IPS-15b (cell line): ENCODE results near the gene RIPPLY1.

ENCODE experiments used
- H3K27me3 ChIP-seq: one replicate; pipeline ENCODE4 v1.6.1; 2013; ENCODE audit warnings: low read length; ENCODE audit not compliant: control insufficient read depth, insufficient read depth
- H3K36me3 ChIP-seq: one replicate; pipeline ENCODE4 v1.6.1; 2013; ENCODE audit warnings: low read length; ENCODE audit not compliant: control insufficient read depth, insufficient read depth
- H3K4me1 ChIP-seq: one replicate; pipeline ENCODE4 v1.6.1; 2013; ENCODE audit warnings: mild to moderate bottlenecking, low read length; ENCODE audit not compliant: control insufficient read depth, insufficient read depth
- H3K4me3 ChIP-seq: one replicate; pipeline ENCODE4 v1.5.1; 2013; ENCODE audit warnings: low read depth, low read length
- H3K9ac ChIP-seq: one replicate; pipeline ENCODE4 v1.6.1; 2013; ENCODE audit warnings: low read depth, mild to moderate bottlenecking, low read length
- H3K9me3 ChIP-seq: one replicate; pipeline ENCODE4 v1.6.1; 2013; ENCODE audit warnings: mild to moderate bottlenecking, low read length; ENCODE audit not compliant: control insufficient read depth, insufficient read depth

Gene RIPPLY1

DNA sequence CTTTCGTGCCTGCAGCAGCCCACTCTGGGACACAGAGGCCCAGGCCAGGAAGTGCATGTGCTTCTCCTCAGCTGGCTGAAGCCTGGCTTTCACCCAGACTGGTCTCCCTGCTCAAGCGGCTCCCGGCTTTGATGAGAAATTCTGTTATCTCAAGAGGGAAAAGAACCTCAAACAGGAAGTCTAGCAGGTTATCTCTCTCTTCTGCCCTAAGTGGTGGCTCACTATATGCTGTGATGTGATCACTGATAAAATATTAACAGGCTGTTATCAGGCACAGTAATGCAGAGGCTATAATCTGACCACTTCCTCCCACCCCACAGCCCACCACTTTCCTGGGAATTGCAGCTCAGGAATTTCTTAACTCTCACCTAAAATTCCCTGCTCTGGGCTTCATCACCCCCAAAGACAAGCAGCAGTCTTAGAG lies 30.4 kb upstream of the RIPPLY1 start:
- H3K36me3 ChIP-seq, result no peaks in the 10 kb centered on the region
- H3K9ac ChIP-seq, result no peak overlapping the region
- no peaks in the 10 kb centered on the region for H3K4me1 ChIP-seq
- no peaks in the 10 kb centered on the region for H3K9me3 ChIP-seq
- H3K4me3 ChIP-seq, result no peak overlapping the region
- no peaks in the 10 kb centered on the region for H3K27me3 ChIP-seq

GRCh38 chrX:106932960-106933537 lies 29.9 kb upstream of the RIPPLY1 start:
- no peak overlapping the region for H3K9ac ChIP-seq
- H3K9me3 ChIP-seq, result no peaks in the 10 kb centered on the region
- no peaks in the 10 kb centered on the region for H3K27me3 ChIP-seq
- no peaks in the 10 kb centered on the region for H3K4me1 ChIP-seq
- no peak overlapping the region for H3K4me3 ChIP-seq
- no peaks in the 10 kb centered on the region for H3K36me3 ChIP-seq

- no peaks in the 10 kb centered on the region for H3K4me1 ChIP-seq
These were observed 29.4 kb upstream of the RIPPLY1 start for GRCh38 chrX:106932492-106932923.

GRCh38 chrX:106931831-106932491 lies 28.8 kb upstream of the RIPPLY1 start:
- H3K9me3 ChIP-seq, result no peaks in the 10 kb centered on the region
- H3K4me1 ChIP-seq, result no peaks in the 10 kb centered on the region
- H3K4me3 ChIP-seq, result no peak overlapping the region
- H3K27me3 ChIP-seq, result no peaks in the 10 kb centered on the region
- H3K9ac ChIP-seq, result no peak overlapping the region
- no peaks in the 10 kb centered on the region for H3K36me3 ChIP-seq

More at GRCh38 chrX:106932492-106932923, 29.4 kb upstream of the RIPPLY1 start:
- H3K36me3 ChIP-seq, result no peaks in the 10 kb centered on the region
- H3K9me3 ChIP-seq, result no peaks in the 10 kb centered on the region
- no peak overlapping the region for H3K9ac ChIP-seq
- H3K4me3 ChIP-seq, result no peak overlapping the region
- no peaks in the 10 kb centered on the region for H3K27me3 ChIP-seq

DNA sequence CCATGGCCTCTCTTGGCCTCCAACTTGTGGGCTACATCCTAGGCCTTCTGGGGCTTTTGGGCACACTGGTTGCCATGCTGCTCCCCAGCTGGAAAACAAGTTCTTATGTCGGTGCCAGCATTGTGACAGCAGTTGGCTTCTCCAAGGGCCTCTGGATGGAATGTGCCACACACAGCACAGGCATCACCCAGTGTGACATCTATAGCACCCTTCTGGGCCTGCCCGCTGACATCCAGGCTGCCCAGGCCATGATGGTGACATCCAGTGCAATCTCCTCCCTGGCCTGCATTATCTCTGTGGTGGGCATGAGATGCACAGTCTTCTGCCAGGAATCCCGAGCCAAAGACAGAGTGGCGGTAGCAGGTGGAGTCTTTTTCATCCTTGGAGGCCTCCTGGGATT lies 25.1 kb upstream of the RIPPLY1 start:
- no peak overlapping the region for H3K9ac ChIP-seq
- no peaks in the 10 kb centered on the region for H3K36me3 ChIP-seq

GRCh38 chrX:106927700-106928099 lies 24.6 kb upstream of the RIPPLY1 start:
- Histone ChIP-seq H3K9ac (no peak overlapping the region), H3K4me1 (no peaks in the 10 kb centered on the region), H3K27me3 (no peaks in the 10 kb centered on the region), H3K4me3 (no peak overlapping the region), H3K36me3 (no peaks in the 10 kb centered on the region), H3K9me3 (no peaks in the 10 kb centered on the region)

More for the DNA sequence above, 25.1 kb upstream of the RIPPLY1 start:
- no peaks in the 10 kb centered on the region for H3K9me3 ChIP-seq
- no peaks in the 10 kb centered on the region for H3K4me1 ChIP-seq
- no peak overlapping the region for H3K4me3 ChIP-seq
- no peaks in the 10 kb centered on the region for H3K27me3 ChIP-seq

- H3K27me3 ChIP-seq, result no peaks in the 10 kb centered on the region
- H3K4me3 ChIP-seq, result no peak overlapping the region
- no peaks in the 10 kb centered on the region for H3K9me3 ChIP-seq
- H3K9ac ChIP-seq, result no peak overlapping the region
- H3K36me3 ChIP-seq, result no peaks in the 10 kb centered on the region
- no peaks in the 10 kb centered on the region for H3K4me1 ChIP-seq
These were observed 23.9 kb upstream of the RIPPLY1 start for GRCh38 chrX:106927023-106927422.

DNA sequence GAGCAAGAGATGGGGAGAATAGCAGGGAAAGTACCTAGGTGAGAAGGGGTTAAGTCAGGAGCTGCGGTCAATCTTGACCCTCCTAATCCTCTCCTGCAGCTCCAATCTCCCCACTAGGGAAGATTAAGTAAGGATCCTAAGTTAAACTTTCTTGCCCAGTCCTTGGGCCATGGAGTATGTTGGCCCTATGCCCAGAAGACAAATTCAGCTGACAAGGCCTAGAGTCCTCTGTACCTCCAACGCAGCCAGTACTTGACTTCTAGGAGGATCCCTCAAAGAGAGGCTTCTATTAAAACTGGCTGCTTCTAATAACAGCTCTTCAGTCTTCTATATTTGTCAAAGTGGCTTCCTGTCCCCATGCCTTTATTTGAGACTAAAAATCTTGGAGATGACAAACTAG lies 18.5 kb upstream of the RIPPLY1 start:
- Histone ChIP-seq H3K9ac (no peak overlapping the region), H3K4me3 (no peak overlapping the region), H3K36me3 (no peaks in the 10 kb centered on the region), H3K27me3 (no peaks in the 10 kb centered on the region), H3K9me3 (no peaks in the 10 kb centered on the region), H3K4me1 (peaks cover 6% of the 10 kb centered on the region)

GRCh38 chrX:106919932-106920452 lies 16.9 kb upstream of the RIPPLY1 start, which contains the start of gene CLDN2:
CLDN2 (plus strand) TSS chrX:106920402; CDS start chrX:106928229, 7,827 bp downstream.
- H3K27me3 ChIP-seq, result no peaks in the 10 kb centered on the region
- H3K4me3 ChIP-seq, result no peak within 1 kb of the TSS
- no peaks in the 10 kb centered on the region for H3K36me3 ChIP-seq
- peaks cover 6% of the 10 kb centered on the region for H3K4me1 ChIP-seq
- H3K9me3 ChIP-seq, result no peaks in the 10 kb centered on the region
- H3K9ac ChIP-seq, result no peak within 1 kb of the TSS

DNA sequence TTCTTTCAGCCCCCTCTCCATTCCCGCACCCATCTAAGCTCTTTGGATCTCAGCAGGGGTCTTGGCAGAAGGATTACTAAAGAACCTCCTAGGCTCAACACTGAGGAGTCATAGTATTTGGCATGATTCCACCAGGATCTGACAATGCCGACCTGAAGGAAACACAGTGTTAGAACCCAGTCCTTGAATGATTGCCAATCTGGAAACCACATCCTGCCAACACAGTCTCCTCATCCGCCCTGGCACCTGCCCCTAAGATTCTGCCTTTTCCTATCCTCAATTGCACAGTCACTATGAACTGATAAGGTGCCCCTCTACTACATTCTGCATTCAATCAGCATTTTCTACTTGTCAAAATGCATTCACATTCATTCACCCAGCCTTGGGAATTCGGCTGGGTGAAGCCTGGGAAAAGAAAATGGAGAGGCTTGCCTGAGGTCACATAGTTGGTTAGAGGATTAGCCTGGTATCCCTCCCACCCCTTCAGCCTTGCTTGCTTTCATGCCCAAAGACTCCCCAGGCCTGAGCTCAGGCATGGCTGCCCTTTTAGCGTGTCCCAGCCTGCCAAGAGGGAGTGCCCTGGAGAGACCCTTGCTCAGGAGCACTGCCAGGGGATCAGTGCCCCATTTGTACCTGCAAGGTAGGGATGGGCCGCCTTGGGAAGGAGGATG lies 14.8 kb upstream of the RIPPLY1 start:
- Histone ChIP-seq H3K9me3 (no peaks in the 10 kb centered on the region), H3K4me1 (peaks cover 6% of the 10 kb centered on the region), H3K4me3 (no peak overlapping the region), H3K9ac (no peak overlapping the region), H3K27me3 (no peaks in the 10 kb centered on the region), H3K36me3 (no peaks in the 10 kb centered on the region)

GRCh38 chrX:106912864-106913263 lies 9.7 kb upstream of the RIPPLY1 start:
- Histone ChIP-seq H3K27me3 (no peaks in the 10 kb centered on the region), H3K4me3 (no peak overlapping the region), H3K9ac (no peak overlapping the region), H3K9me3 (no peaks in the 10 kb centered on the region), H3K4me1 (no peaks in the 10 kb centered on the region), H3K36me3 (no peaks in the 10 kb centered on the region)
